Left lung (tissue), 10 donors: Measurements from ENCODE around the gene OPN1LW. TPM values are rescaled to one million over a fixed set of nuclear protein-coding genes. Genes with fewer than 3 reads are reported as not detected.

ENCODE experiments used
- ATAC-seq: fragments of 200-7000 bp; cut with Tn5 transposase; one replicate; pipeline ENCODE4 v1.9.1; 2020; ENCODE audit warnings: moderate library complexity
- DNase-seq, 4 donors: peaks; one replicate each; pipeline ENCODE4 v3.0.0-alpha.2; 2013 to 2020
- H3K27ac ChIP-seq, 2 donors: fragments of 200-600 bp; sonication (generic) in 1 of 2; one replicate each; pipeline versions ENCODE4 v1.5.0 to v1.8.0; 2020 to 2021
- H3K27me3 ChIP-seq, 2 donors: fragments of 200-600 bp; sonication (generic) in 1 of 2; one replicate each; pipeline versions ENCODE4 v1.5.0 to v1.8.0; 2020 to 2021
- H3K36me3 ChIP-seq, 2 donors: fragments of 200-600 bp; sonication (generic) in 1 of 2; one replicate each; pipeline versions ENCODE4 v1.5.0 to v1.8.0; 2020 to 2021
- H3K4me1 ChIP-seq, 2 donors: fragments of 200-600 bp; one replicate each; pipeline ENCODE4 v1.8.0; 2021
- H3K4me3 ChIP-seq, 2 donors: fragments of 200-600 bp; sonication (generic) in 1 of 2; one replicate each; pipeline versions ENCODE4 v1.5.0 to v1.8.0; 2020 to 2021; ENCODE audit warnings: mild to moderate bottlenecking in 1 of 2
- H3K9me3 ChIP-seq, 2 donors: fragments of 200-600 bp; sonication (generic) in 1 of 2; one replicate each; pipeline versions ENCODE4 v1.5.0 to v1.8.0; 2020 to 2021
- intact Hi-C, 2 donors: fragments of 100-400 bp; cut with DNase I; formaldehyde crosslinking; loops; one replicate each; pipeline versions ENCODE4 v1.11.2 to v1.14.2; 2022
- polyA plus RNA-seq, 6 donors: library from polyadenylated mRNA; unstranded; fragments of 120-200 nt; gene quantifications; one replicate each; pipeline ENCODE4 v1.2.1, GENCODE V29; 2013; ENCODE audit not compliant: insufficient read length in 6 of 6
- total RNA-seq, 2 donors: library from RNA; stranded (reverse); fragmentation: NEBNext Ultra II Directional; extraction: Animal tissue kit (Norgen Biotek cat#: 25700); gene quantifications; one replicate each; pipeline ENCODE4 v1.2.1, GENCODE V29; 2021
- TF ChIP-seq, protein P1 (sequence below), 2 donors: fragments of 200-600 bp; sonication (generic) in 1 of 2; IDR thresholded peaks; one replicate each; pipeline versions ENCODE4 v1.5.0 to v1.8.0; 2021; ENCODE audit warnings: antibody characterized with exemption in 2 of 2
- donor health status: DM: no; HTN: yes; CAD: no.
- donor health status: DM: no; HTN: no; CAD: no.

Gene OPN1LW
- total and polyA plus RNA-seq, 8 donors, result not detected

DNA sequence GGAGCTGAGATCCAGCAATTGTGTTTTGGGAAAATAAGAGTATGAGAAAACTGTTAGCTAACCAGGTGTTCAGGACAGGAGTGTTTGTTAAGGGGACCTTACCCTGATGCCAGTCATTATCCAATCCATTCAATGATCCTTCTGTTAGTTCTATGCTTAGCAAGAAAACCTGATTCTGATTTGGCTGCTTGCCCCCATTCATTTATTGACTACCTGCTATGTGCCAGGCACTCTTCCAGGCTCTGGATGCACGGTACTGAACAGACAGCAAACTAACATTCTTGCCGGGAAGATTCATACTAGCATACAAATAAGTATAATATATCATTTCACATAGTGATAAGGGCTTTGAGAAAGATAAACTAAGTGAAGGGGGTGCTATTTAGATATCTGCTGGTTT lies 45.5 kb upstream of the OPN1LW start:
- H3K36me3 ChIP-seq, result no peaks in the 10 kb centered on the region
- H3K27ac ChIP-seq, result no peak overlapping the region
- TF ChIP-seq, protein P1, sequence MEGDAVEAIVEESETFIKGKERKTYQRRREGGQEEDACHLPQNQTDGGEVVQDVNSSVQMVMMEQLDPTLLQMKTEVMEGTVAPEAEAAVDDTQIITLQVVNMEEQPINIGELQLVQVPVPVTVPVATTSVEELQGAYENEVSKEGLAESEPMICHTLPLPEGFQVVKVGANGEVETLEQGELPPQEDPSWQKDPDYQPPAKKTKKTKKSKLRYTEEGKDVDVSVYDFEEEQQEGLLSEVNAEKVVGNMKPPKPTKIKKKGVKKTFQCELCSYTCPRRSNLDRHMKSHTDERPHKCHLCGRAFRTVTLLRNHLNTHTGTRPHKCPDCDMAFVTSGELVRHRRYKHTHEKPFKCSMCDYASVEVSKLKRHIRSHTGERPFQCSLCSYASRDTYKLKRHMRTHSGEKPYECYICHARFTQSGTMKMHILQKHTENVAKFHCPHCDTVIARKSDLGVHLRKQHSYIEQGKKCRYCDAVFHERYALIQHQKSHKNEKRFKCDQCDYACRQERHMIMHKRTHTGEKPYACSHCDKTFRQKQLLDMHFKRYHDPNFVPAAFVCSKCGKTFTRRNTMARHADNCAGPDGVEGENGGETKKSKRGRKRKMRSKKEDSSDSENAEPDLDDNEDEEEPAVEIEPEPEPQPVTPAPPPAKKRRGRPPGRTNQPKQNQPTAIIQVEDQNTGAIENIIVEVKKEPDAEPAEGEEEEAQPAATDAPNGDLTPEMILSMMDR (IDR thresholded peaks at IDR 0.05), result no peak
- DNase-seq (no peak), ATAC-seq (no peak)
- H3K9me3 ChIP-seq, result no peaks in the 10 kb centered on the region
- no peak overlapping the region for H3K4me3 ChIP-seq
- H3K4me1 ChIP-seq, result peaks cover 4 to 28% of the 10 kb centered on the region in 2 donors
- intact Hi-C loops, result no loop called here
- H3K27me3 ChIP-seq, result no peaks in the 10 kb centered on the region

DNA sequence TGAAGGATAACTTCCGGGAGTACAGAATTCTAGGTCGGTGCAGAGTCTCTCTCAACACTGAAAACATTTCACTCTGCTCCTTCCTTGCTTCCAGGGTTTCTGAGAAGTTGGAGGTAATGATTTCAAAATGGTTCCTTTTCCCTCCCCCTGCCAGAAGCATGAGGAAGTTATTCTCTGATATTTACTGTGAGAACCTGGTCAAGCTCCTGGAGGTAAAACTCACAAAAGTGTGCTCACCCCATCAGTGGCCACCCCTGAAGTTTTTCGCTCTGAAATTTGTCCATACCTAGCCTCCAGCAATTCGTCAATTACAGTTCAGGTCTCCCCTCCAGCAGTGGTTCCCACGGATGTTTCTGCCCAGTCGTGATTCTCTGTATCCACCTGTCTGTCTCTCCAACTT lies 30.3 kb upstream of the OPN1LW start:
- no peak for ATAC-seq
- no peaks in the 10 kb centered on the region for H3K27me3 ChIP-seq

DNA sequence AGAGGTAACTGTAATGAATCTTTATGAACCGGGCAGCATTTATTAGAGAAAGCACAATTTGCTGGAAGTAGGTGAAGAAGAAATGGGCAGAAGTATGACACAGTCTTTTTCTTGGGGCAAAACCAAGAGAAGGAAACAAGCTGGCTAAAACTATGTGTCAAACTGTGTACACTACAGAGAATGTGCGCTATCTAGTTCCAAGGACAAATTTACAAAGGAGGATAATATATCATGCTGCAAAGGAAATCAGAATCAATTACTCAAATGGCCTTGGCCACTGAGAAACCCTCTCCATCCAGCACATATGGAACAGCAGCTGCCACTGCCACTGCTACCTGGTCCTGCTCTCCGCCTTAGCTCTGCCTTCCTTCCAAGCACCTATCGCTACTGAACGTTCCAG lies 29.4 kb upstream of the OPN1LW start:
- TF ChIP-seq, protein P1 (IDR thresholded peaks at IDR 0.05), result no peak
- Histone ChIP-seq H3K4me3 (no peak overlapping the region), H3K4me1 (no peaks in the 10 kb centered on the region), H3K27ac (no peak overlapping the region), H3K36me3 (no peaks in the 10 kb centered on the region), H3K9me3 (no peaks in the 10 kb centered on the region), H3K27me3 (no peaks in the 10 kb centered on the region)
- ATAC-seq (no peak), DNase-seq (no peak)
- intact Hi-C loops, result no loop called here

More for the DNA sequence above, 30.3 kb upstream of the OPN1LW start:
- DNase-seq, result no peak
- Histone ChIP-seq H3K4me3 (no peak overlapping the region), H3K27ac (no peak overlapping the region), H3K36me3 (no peaks in the 10 kb centered on the region), H3K4me1 (no peaks in the 10 kb centered on the region), H3K9me3 (no peaks in the 10 kb centered on the region)
- TF ChIP-seq, protein P1 (IDR thresholded peaks at IDR 0.05), result no peak
- intact Hi-C loops, result no loop called here

DNA sequence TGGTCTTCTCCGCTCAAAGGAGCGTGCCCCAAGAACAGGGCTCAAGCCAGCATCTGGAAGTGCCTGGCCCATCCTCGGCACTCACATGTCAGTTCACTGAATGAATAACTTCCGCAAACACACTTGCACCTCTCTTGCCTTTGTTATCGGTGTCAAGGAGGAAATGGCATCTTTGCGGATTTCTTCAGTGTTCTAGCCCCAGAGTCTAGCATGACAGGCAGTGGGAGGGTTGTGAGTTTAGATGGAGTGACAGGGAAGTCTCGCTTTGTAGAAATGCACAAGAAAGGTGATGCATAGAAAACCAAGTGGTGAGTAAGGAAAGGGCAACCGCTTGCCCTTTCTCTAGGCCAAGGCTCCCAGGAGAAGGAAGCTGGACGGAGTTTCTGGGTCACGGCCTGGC lies 29.0 kb upstream of the OPN1LW start:
- ATAC-seq (no peak), DNase-seq (no peak)
- H3K36me3 ChIP-seq, result no peaks in the 10 kb centered on the region
- H3K9me3 ChIP-seq, result no peaks in the 10 kb centered on the region
- H3K4me1 ChIP-seq, result no peaks in the 10 kb centered on the region
- no peaks in the 10 kb centered on the region for H3K27me3 ChIP-seq
- TF ChIP-seq, protein P1 (IDR thresholded peaks at IDR 0.05), result no peak
- intact Hi-C loops, result no loop called here
- no peak overlapping the region for H3K4me3 ChIP-seq
- H3K27ac ChIP-seq, result no peak overlapping the region

DNA sequence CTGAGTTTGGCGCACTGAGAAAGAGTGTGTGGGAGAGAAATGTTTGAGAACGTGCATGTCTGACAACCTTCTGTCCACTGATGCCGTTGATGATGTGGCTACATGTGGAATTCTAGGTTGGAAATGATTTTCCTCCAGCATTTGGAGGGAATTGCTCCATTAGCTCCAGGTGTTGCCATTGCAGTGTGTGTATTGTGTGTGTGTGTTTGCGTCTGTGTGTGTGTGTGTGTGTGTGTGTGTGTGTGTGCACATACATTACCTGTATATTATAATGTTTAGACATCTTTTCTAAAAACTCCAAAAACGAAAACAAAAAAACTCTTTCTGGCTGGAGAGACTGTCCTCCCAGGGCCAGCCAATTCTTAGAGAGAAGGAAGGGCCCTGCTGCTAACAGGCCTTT lies 28.3 kb upstream of the OPN1LW start:
- no peaks in the 10 kb centered on the region for H3K36me3 ChIP-seq
- no peak overlapping the region for H3K27ac ChIP-seq
- ATAC-seq (no peak), DNase-seq (no peak)
- no peak overlapping the region for H3K4me3 ChIP-seq
- H3K9me3 ChIP-seq, result no peaks in the 10 kb centered on the region
- intact Hi-C loops, result no loop called here
- TF ChIP-seq, protein P1 (IDR thresholded peaks at IDR 0.05), result no peak
- H3K27me3 ChIP-seq, result no peaks in the 10 kb centered on the region
- H3K4me1 ChIP-seq, result no peaks in the 10 kb centered on the region
